ENCODE measurements around the gene ING5.

DNA sequence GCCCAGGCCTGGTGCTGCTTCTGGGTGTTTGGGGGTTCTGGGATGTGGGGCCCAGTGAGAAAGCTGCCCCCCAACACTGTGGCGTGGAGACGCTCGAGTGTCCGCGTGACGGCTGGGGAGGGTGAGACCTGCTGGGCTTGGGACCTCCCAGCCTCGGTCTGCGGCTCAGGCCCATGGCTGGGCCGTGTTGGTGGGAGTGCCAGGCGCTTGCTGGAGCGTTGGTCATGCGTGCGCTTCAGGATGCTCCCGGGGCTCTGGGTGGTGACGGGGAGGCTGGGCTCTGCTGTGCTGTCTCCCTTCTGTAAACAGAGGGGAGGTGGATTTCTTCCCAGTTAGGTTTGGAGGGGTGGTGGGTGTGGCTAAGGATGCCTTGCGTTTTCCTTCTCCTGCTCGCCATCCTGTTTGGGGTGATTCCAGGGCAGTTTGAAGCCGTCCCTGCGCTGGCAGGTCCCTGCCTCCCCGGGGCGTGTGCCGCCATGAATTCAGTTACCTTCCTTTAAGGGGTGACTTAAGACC, 75.4 kb downstream of the ING5 start:
- TF ChIP-seq, protein P1, sequence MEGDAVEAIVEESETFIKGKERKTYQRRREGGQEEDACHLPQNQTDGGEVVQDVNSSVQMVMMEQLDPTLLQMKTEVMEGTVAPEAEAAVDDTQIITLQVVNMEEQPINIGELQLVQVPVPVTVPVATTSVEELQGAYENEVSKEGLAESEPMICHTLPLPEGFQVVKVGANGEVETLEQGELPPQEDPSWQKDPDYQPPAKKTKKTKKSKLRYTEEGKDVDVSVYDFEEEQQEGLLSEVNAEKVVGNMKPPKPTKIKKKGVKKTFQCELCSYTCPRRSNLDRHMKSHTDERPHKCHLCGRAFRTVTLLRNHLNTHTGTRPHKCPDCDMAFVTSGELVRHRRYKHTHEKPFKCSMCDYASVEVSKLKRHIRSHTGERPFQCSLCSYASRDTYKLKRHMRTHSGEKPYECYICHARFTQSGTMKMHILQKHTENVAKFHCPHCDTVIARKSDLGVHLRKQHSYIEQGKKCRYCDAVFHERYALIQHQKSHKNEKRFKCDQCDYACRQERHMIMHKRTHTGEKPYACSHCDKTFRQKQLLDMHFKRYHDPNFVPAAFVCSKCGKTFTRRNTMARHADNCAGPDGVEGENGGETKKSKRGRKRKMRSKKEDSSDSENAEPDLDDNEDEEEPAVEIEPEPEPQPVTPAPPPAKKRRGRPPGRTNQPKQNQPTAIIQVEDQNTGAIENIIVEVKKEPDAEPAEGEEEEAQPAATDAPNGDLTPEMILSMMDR (IDR thresholded peaks at IDR 0.05) = no peak
- no peak for TF ChIP-seq ZFX (IDR thresholded peaks at IDR 0.05; ENCODE audit: borderline replicate concordance)
